NCI-H226 (cell line): ENCODE results near the gene VTI1A.
"Not testable (repeated sequence)": the region's sequence is repeated elsewhere in the genome, so short reads cannot be mapped to it uniquely, and the experiment has no call there.

Source experiments
- DNase-seq: peaks from one replicate; pipeline ENCODE4 v3.0.0-alpha.2; 2015

VTI1A gene

GRCh38 chr10:112507988-112508387 is 61.0 kb downstream of the VTI1A start:
- DNase-seq = no peak

GRCh38 chr10:112509558-112510291 is 62.7 kb downstream of the VTI1A start:
- no peak for DNase-seq

GRCh38 chr10:112510384-112510783 is 63.4 kb downstream of the VTI1A start:
- no peak for DNase-seq

- no peak for DNase-seq
These were observed 65.3 kb downstream of the VTI1A start for GRCh38 chr10:112512294-112512693.

GRCh38 chr10:112515126-112515525 is 68.1 kb downstream of the VTI1A start:
- DNase-seq = no peak

- DNase-seq = no peak
These were observed 68.8 kb downstream of the VTI1A start for GRCh38 chr10:112515852-112516251.

- DNase-seq = no peak
These were observed 70.4 kb downstream of the VTI1A start for GRCh38 chr10:112517451-112517862.

GRCh38 chr10:112519133-112519761 is 72.2 kb downstream of the VTI1A start:
- DNase-seq = no peak

- DNase-seq = no peak
These were observed 73.9 kb downstream of the VTI1A start for GRCh38 chr10:112520914-112521313.

GRCh38 chr10:112524641-112525040 is 77.6 kb downstream of the VTI1A start:
- DNase-seq = no peak

- peak; percentile 7 for DNase-seq
These were observed 78.2 kb downstream of the VTI1A start for GRCh38 chr10:112525200-112525599.

- DNase-seq = no peak
These were observed 79.1 kb downstream of the VTI1A start for GRCh38 chr10:112526139-112526538.

- DNase-seq = no peak
These were observed 79.9 kb downstream of the VTI1A start for GRCh38 chr10:112526906-112527305.

GRCh38 chr10:112528235-112528634 is 81.2 kb downstream of the VTI1A start:
- DNase-seq = no peak

- no peak for DNase-seq
These were observed 84.4 kb downstream of the VTI1A start for GRCh38 chr10:112531421-112531820.

GRCh38 chr10:112532189-112532588 is 85.2 kb downstream of the VTI1A start:
- no peak for DNase-seq

- DNase-seq = no peak
These were observed 85.9 kb downstream of the VTI1A start for GRCh38 chr10:112532956-112533355.

- DNase-seq = no peak
These were observed 86.9 kb downstream of the VTI1A start for GRCh38 chr10:112533916-112534315.

GRCh38 chr10:112535531-112535951 is 88.5 kb downstream of the VTI1A start:
- DNase-seq = no peak

GRCh38 chr10:112536663-112537062 is 89.6 kb downstream of the VTI1A start:
- no peak for DNase-seq

- no peak for DNase-seq
These were observed 91.2 kb downstream of the VTI1A start for GRCh38 chr10:112538168-112538567.

- DNase-seq = no peak
These were observed 92.3 kb downstream of the VTI1A start for GRCh38 chr10:112539340-112539739.

- not testable (repeated sequence) for DNase-seq
These were observed 95.8 kb downstream of the VTI1A start for GRCh38 chr10:112542823-112543222.

GRCh38 chr10:112546474-112546873 is 99.5 kb downstream of the VTI1A start:
- DNase-seq = no peak
